Glomerular visceral epithelial cell (primary cell): Measurements from ENCODE around the gene CLK1.
A peak's percentile ranks its signal among the peaks of the same experiment; 100 is the strongest.
"Not testable (repeated sequence)": the region's sequence is repeated elsewhere in the genome, so short reads cannot be mapped to it uniquely, and the experiment has no call there.

Experiments used
- DNase-seq: peaks from one replicate; pipeline ENCODE4 v3.0.0-alpha.2; 2016; ENCODE audit errors: extremely low spot score

CLK1 gene

GRCh38 chr2:200864176-200865034, at the start of gene CLK1:
Gene CLK1, minus strand, starts transcription at chr2:200864658. Its CDS starts 2,796 bp downstream, at chr2:200861862.
- peak; percentile 92 for DNase-seq

DNA sequence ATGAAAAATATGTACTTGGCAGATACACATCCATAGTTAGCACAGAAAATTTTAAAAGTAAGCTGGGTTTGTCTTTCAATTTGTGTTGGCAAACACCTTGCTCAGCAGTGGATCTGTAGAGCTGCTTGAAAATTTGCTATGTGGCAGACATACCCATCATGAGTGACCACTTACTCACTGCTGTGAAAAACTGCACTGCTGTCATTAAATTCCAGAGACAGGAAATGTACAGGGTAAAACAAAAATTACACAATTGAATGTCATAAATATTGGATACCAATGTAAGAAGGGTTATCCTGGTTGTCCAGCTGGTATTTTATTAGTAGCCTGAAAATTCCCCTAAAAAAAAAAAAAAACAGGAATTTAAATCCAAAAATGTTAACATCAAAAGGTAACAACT, 49.2 kb upstream of the CLK1 start:
- no peak for DNase-seq

GRCh38 chr2:200909958-200910357, 45.5 kb upstream of the CLK1 start:
- DNase-seq, result no peak

- peak; percentile 79 for DNase-seq
Measured at GRCh38 chr2:200905618-200906296, 41.3 kb upstream of the CLK1 start.

DNA sequence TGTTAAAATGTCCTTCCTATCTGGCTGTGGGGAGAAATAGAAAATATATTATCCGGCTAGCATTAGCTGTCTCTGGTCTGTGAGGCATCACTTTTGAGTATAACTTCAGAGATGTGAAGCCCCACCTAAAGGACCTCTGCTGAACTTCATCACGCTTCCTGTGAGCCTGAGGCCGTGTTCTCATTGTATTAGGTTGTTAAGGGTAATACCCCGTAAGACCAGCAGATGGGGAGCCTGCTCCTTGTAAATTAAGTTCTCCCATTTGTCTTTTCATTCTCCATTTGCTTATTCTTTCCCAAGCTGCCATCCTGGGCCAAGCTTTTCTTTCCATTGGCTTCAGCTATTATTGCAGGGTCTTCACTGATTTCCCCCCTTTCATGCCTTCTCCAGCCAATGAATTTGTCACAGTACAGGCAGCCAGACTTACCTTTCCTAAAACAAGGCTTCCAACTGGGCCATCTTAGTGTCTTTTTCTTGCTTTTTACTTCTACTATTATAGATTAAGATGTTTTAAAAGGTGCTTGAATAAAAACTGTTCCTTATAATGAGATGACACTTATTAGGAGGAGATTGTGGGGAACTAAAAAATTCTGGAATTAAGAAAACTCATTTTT, 37.1 kb upstream of the CLK1 start:
- peak; percentile 93 for DNase-seq

- DNase-seq, result no peak
Measured at GRCh38 chr2:200899482-200899881, 35.0 kb upstream of the CLK1 start.

- DNase-seq, result peak; percentile 98
Measured at GRCh38 chr2:200888704-200889625, 24.5 kb upstream of the CLK1 start, which contains the start of the genes NIF3L1 and PPIL3. Gene NIF3L1, plus strand, starts transcription at chr2:200889371. Its CDS starts 2,573 bp downstream, at chr2:200891944. Gene PPIL3, minus strand, starts transcription at chr2:200889077. Its CDS starts 1,462 bp downstream, at chr2:200887615.

- not testable (repeated sequence) for DNase-seq
Measured at GRCh38 chr2:200881715-200882249, 17.3 kb upstream of the CLK1 start.

DNA sequence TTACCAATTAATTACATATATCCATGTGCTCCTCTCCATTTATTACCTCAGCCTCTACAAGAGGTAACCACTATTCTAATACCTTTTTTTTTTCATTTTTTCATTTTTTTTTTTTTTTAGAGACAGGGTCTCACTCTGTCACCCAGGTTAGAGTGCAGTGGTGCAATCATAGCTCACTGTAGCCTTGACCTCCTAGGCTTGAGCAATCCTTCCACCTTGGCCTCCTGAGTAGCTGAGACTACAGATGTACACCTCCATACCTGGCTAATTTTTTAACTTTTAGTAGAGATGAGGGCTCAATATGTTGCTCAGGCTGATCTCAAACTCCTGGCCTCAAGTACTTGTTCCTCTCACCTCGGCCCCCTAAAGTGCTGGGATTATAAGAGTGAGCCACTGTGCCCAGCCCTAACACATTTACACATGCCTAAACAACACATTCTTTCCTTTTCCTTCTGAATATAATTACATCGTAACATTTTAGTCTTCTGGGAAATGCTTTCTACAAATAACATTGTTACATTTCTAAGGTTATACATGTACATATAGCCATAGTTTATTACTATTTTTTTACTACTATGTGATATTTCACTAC, 13.9 kb upstream of the CLK1 start:
- DNase-seq, result no peak

- no peak for DNase-seq
Measured at GRCh38 chr2:200877443-200877842, 13.0 kb upstream of the CLK1 start.

GRCh38 chr2:200873560-200873959, 9.1 kb upstream of the CLK1 start:
- no peak for DNase-seq

DNA sequence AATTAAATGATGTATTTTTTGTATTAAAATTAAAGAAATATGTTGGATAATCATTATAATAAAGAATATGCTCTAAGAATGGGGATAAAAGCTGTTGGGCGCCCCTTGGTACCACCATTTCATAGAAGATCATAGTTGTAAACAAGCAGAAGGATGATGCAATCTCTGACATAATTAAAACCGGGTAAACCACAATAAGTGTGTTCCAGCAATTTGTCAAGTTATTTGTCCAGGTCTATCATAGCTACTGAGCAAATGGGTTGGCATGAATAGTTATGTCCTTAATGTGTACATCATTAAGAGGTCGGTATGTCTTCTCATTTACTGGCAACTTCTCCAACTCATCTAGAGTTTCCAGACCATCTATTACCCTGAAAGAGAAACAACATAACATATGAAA, 6.7 kb upstream of the CLK1 start:
- no peak for DNase-seq

DNA sequence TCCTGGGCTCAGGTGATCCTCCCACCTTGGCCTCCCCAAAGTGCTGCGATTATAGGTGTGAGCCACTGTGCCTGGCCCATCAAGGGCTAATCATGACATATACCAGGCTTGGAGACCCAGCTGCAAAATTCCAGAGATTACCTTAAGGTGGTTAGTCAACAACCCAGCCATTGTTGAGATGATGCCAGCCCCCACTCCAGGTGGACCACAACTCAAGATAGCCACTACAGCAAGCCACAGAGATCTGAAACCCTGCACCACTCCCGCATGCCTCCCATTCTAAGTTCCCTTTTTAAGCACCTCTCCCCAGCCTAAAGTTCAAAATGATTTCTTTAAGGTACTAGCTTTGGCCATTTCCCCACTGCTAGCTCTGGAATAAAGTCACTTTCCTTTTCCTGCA, 4.6 kb upstream of the CLK1 start:
- no peak for DNase-seq

- DNase-seq, result peak; percentile 37
Measured at GRCh38 chr2:200863782-200864175, 679 bp downstream of the CLK1 start.

- peak; percentile 56 for DNase-seq
Measured at GRCh38 chr2:200862532-200863000, 1.9 kb downstream of the CLK1 start.

- DNase-seq, result no peak
Measured at GRCh38 chr2:200861617-200862155, 2.8 kb downstream of the CLK1 start.

- no peak for DNase-seq
Measured at GRCh38 chr2:200860092-200860795, 4.2 kb downstream of the CLK1 start.

DNA sequence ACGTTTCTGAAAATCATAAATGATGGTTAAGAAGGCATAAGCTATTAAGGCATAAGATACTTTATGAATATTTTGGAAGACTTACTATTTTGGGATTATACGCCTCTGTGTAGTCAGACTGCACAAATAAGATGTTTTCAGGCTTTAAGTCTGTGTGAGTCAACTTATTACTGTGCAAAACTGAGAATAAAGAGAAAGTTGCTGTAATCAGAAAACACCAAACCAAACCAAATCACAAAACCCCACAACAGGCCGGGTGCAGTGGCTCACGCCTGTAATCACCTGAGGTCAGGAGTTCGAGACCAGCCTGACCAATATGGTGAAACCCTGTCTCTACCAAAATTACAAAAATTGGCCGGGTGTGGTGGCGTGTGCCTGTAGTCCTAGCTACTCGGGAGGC, 7.7 kb downstream of the CLK1 start:
- DNase-seq, result no peak

DNA sequence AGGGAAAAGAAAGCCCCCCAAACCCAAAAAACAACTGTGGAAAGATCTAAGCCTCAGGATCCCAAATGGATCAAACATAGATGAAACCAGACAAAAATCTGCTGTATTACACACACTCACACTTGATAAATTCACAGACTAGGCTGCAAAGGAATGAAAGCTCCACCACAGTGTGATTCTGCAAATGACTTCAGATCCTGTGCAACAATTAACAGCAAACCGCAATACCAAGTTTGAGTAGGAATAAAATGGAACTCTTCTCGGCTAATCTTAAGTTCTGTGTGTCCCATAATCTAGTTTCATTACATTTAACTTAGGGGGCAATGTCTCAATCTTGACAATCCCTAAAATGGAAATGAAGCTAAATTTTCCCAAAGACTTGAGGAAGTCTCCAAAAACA, 11.9 kb downstream of the CLK1 start:
- no peak for DNase-seq
